Memory B cell (primary cell): ENCODE data around the gene MSANTD1.

Experiments used
- ATAC-seq: fragments of 150-1000 bp; cut with Tn5 transposase; 2 replicates; pipeline ENCODE4 v1.10.0; 2021; ENCODE audit warnings: low read depth, mild to moderate bottlenecking, moderate library complexity
- DNase-seq, 2 donors: peaks; one replicate each; pipeline ENCODE4 v3.0.0; 2022; ENCODE audit warnings: low spot score in 2 of 2
- H3K27ac Mint-ChIP-seq: one replicate; pipeline ENCODE4 v1.8.0; 2022; ENCODE audit warnings: mild to moderate bottlenecking, moderate library complexity, mixed read lengths
- H3K27me3 Mint-ChIP-seq: one replicate; pipeline ENCODE4 v1.8.0; 2022; ENCODE audit warnings: mixed read lengths
- H3K36me3 Mint-ChIP-seq: one replicate; pipeline ENCODE4 v1.8.0; 2022; ENCODE audit warnings: mild to moderate bottlenecking, mixed read lengths
- H3K4me1 Mint-ChIP-seq: one replicate; pipeline ENCODE4 v1.8.0; 2022; ENCODE audit warnings: mixed read lengths
- H3K4me3 Mint-ChIP-seq: one replicate; pipeline ENCODE4 v1.8.0; 2022; ENCODE audit warnings: mild to moderate bottlenecking, moderate library complexity, mixed read lengths
- H3K9me3 Mint-ChIP-seq: one replicate; pipeline ENCODE4 v1.8.0; 2022; ENCODE audit warnings: mixed read lengths

The MSANTD1 gene

DNA sequence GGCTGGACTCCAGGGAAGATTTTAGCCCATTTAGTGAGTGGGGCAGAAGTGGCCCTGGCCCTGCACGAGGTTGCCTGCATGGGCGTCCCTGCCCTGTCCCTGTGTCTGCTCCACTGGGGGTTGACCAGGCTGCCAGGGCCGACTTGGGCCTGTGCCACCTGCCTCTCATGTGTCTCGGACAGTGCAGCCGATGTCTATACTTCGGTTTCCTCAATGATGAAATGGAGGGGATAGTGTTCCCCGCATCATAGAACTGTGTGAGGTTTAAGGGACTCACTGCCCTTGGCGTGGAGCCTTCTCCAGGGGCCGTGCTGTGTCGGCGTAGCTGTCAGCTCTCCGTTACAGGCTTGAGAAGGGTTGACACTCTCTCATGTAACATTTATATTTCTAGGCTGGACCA lies 27.0 kb upstream of the MSANTD1 start:
- peaks cover 10% of the 10 kb centered on the region for H3K4me1 Mint-ChIP-seq
- DNase-seq: no peak
- H3K27me3 Mint-ChIP-seq: no peaks in the 10 kb centered on the region
- H3K9me3 Mint-ChIP-seq: no peaks in the 10 kb centered on the region
- H3K36me3 Mint-ChIP-seq: peaks cover 37% of the 10 kb centered on the region
- no peak overlapping the region for H3K27ac Mint-ChIP-seq
- no peak overlapping the region for H3K4me3 Mint-ChIP-seq
- ATAC-seq: no peak

- Mint-ChIP-seq H3K27ac (no peak overlapping the region), H3K9me3 (no peaks in the 10 kb centered on the region), H3K27me3 (no peaks in the 10 kb centered on the region), H3K4me3 (no peak overlapping the region), H3K36me3 (peaks cover 32% of the 10 kb centered on the region), H3K4me1 (peaks cover 10% of the 10 kb centered on the region)
- no peak for ATAC-seq
- no peak for DNase-seq
Observed at GRCh38 chr4:3223346-3223745, 25.6 kb upstream of the MSANTD1 start.

- Mint-ChIP-seq H3K9me3 (no peaks in the 10 kb centered on the region), H3K4me3 (no peak overlapping the region), H3K27me3 (no peaks in the 10 kb centered on the region), H3K36me3 (peaks cover 30% of the 10 kb centered on the region), H3K4me1 (peaks cover 7% of the 10 kb centered on the region), H3K27ac (peak overlapping the region; percentile 67)
- DNase-seq (no peak), ATAC-seq (no peak)
Observed at GRCh38 chr4:3223956-3224748, 24.8 kb upstream of the MSANTD1 start.

DNA sequence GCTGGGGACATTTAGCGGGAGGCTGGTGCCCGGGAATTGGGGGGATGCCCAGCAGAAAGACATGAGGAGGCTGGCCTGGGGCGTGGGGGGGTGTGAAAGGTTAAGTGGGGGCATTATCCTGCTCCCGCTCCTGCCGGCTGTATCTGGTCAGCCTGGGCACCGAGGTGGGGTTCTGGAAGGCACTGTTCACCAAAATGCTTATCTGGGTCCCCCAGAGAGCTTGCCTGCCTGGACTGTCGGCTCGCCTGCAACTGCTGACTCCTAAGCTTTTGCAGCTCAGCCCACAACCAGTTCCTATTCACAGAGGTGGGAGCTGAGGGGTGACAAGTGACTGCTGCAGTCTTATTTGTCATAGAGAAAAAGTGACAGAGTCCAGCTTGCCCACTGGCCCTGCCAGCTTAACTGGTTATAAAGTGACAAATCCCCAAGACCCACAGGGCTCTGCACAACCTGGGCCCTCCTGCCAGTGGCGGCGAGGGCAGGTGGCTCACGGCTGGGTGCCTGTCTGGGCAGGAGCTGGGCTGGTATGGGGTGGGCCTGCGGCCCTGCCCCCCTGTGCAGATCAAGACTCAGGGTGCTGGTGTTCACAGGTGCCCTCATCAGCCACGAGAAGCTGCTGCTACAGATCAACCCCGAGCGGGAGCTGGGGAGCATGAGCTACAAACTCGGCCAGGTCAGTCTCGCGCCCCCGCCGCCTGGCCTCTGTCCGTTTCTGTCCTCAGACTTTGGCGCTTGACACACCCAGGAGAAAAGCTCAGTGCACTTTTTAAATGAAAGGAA lies 23.7 kb upstream of the MSANTD1 start:
- H3K4me3 Mint-ChIP-seq: no peak overlapping the region
- no peak for DNase-seq
- peak overlapping the region; percentile 32 for H3K27ac Mint-ChIP-seq
- peaks cover 11% of the 10 kb centered on the region for H3K4me1 Mint-ChIP-seq
- no peak for ATAC-seq
- no peaks in the 10 kb centered on the region for H3K27me3 Mint-ChIP-seq
- peaks cover 37% of the 10 kb centered on the region for H3K36me3 Mint-ChIP-seq
- no peaks in the 10 kb centered on the region for H3K9me3 Mint-ChIP-seq

DNA sequence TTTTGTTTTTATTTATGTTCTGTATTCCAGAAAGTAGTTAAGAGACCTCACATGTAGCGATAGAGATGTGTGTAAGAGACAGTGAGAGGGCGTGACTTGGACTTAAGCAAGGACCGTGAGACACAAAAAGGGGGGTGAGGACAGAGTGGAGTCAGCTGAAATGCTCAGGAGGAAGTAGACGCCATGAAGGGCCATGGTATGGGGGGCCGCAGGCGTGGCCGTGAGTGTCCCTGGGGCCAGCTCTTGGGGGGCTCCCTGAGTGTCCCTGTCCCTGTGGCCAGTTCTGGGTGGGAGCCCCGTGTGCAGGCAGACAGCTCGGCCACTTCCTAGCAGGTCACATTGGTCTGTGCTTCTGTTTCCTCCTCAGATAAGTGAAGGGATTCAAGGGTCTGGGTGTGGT lies 23.0 kb upstream of the MSANTD1 start:
- Mint-ChIP-seq H3K36me3 (peaks cover 37% of the 10 kb centered on the region), H3K27me3 (no peaks in the 10 kb centered on the region), H3K4me3 (no peak overlapping the region), H3K4me1 (peaks cover 11% of the 10 kb centered on the region), H3K9me3 (no peaks in the 10 kb centered on the region), H3K27ac (peak overlapping the region; percentile 32)
- ATAC-seq (no peak), DNase-seq (no peak)

DNA sequence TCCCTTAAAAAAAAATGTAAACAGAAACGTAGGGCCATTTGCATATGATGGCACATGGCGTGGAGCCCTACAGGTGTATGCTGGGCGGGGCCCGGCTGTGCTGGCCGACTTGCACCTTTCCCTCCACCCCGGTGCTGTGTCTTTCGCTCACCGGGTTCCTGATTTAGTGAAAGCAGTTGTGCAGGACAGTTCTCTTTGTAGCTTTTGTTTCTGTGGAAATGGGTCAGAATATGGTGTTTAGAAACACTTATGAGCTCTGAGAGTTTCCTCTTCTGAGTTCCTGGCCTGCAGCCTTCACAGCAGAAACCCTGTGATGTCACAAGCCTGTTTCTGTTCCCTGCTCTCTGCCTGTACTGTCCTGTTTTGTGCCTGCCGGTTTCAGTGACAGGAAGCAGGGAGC lies 22.5 kb upstream of the MSANTD1 start:
- peak overlapping the region; percentile 38 for H3K27ac Mint-ChIP-seq

DNA sequence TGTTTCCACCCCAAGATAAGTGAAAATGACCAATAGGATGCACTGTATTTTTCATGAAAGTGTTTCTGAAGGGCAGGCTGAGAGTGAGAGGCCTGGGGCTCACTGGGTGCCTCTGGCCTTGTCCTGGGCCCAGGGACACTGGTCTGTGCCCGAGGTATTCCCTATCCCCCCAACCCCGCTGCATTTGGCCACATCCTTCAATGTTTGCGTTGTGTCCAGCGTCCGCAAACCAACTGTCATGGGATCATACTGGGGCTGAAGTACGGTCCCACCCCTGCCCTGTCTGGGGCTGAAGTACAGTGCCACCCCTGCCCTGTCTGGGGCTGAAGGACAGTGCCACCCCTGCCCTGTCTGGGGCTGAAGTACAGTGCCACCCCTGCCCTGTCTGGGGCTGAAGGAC lies 22.0 kb upstream of the MSANTD1 start:
- Mint-ChIP-seq H3K36me3 (peaks cover 37% of the 10 kb centered on the region), H3K27me3 (no peaks in the 10 kb centered on the region), H3K4me1 (peaks cover 11% of the 10 kb centered on the region), H3K27ac (peak overlapping the region; percentile 38), H3K9me3 (no peaks in the 10 kb centered on the region), H3K4me3 (no peak overlapping the region)
- DNase-seq (no peak), ATAC-seq (no peak)

More for the DNA sequence above, 22.5 kb upstream of the MSANTD1 start:
- Mint-ChIP-seq H3K36me3 (peaks cover 33% of the 10 kb centered on the region), H3K4me3 (no peak overlapping the region), H3K4me1 (peaks cover 11% of the 10 kb centered on the region), H3K9me3 (no peaks in the 10 kb centered on the region), H3K27me3 (no peaks in the 10 kb centered on the region)
- DNase-seq: no peak
- peak; percentile 26 for ATAC-seq

- Mint-ChIP-seq H3K4me1 (peaks cover 11% of the 10 kb centered on the region), H3K27ac (no peak overlapping the region)
- ATAC-seq: no peak
Observed at GRCh38 chr4:3227878-3228675, 20.9 kb upstream of the MSANTD1 start.

GRCh38 chr4:3228881-3229280 lies 20.1 kb upstream of the MSANTD1 start:
- H3K36me3 Mint-ChIP-seq: peaks cover 36% of the 10 kb centered on the region
- H3K9me3 Mint-ChIP-seq: no peaks in the 10 kb centered on the region
- no peaks in the 10 kb centered on the region for H3K27me3 Mint-ChIP-seq
- no peak for ATAC-seq
- no peak overlapping the region for H3K27ac Mint-ChIP-seq
- DNase-seq: no peak
- H3K4me3 Mint-ChIP-seq: no peak overlapping the region
- peaks cover 11% of the 10 kb centered on the region for H3K4me1 Mint-ChIP-seq

More at GRCh38 chr4:3227878-3228675, 20.9 kb upstream of the MSANTD1 start:
- DNase-seq: no peak
- Mint-ChIP-seq H3K9me3 (no peaks in the 10 kb centered on the region), H3K27me3 (no peaks in the 10 kb centered on the region), H3K36me3 (peaks cover 36% of the 10 kb centered on the region), H3K4me3 (no peak overlapping the region)

GRCh38 chr4:3229328-3229727 lies 19.6 kb upstream of the MSANTD1 start:
- no peak for ATAC-seq
- DNase-seq: no peak
- Mint-ChIP-seq H3K36me3 (peaks cover 35% of the 10 kb centered on the region), H3K27ac (no peak overlapping the region), H3K27me3 (no peaks in the 10 kb centered on the region), H3K4me3 (no peak overlapping the region), H3K4me1 (peaks cover 11% of the 10 kb centered on the region), H3K9me3 (no peaks in the 10 kb centered on the region)

GRCh38 chr4:3229964-3230363 lies 19.0 kb upstream of the MSANTD1 start:
- no peak overlapping the region for H3K27ac Mint-ChIP-seq
- H3K4me3 Mint-ChIP-seq: no peak overlapping the region
- H3K27me3 Mint-ChIP-seq: no peaks in the 10 kb centered on the region
- no peaks in the 10 kb centered on the region for H3K9me3 Mint-ChIP-seq
- DNase-seq (no peak), ATAC-seq (no peak)
- H3K4me1 Mint-ChIP-seq: peaks cover 11% of the 10 kb centered on the region
- peaks cover 34% of the 10 kb centered on the region for H3K36me3 Mint-ChIP-seq

GRCh38 chr4:3231471-3231870 lies 17.5 kb upstream of the MSANTD1 start:
- Mint-ChIP-seq H3K4me3 (no peak overlapping the region), H3K27ac (no peak overlapping the region), H3K27me3 (no peaks in the 10 kb centered on the region), H3K36me3 (peaks cover 35% of the 10 kb centered on the region), H3K4me1 (peaks cover 6% of the 10 kb centered on the region), H3K9me3 (no peaks in the 10 kb centered on the region)
- DNase-seq (no peak), ATAC-seq (no peak)

DNA sequence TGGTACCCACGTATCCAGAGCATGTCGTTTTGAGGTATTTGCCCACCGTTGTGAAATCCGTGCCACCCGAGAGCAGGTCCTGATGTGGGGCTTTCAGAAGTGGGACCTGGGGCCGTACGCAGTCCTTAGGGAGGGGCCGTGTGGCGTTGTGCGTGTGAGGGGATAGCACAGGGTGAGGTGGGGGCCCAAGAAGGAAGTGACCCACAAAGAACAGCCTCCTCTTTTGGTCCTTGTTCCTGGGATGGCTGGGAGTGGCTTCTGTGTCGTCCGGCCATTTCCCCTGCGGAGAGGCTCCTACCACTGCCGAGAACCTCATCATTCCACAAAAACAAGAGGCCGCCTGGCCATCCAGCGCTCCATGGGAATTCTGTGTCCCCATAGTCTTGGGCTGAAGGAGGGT lies 17.0 kb upstream of the MSANTD1 start:
- no peak for ATAC-seq
- H3K27ac Mint-ChIP-seq: no peak overlapping the region

GRCh38 chr4:3232871-3233271 lies 16.1 kb upstream of the MSANTD1 start:
- H3K36me3 Mint-ChIP-seq: peaks cover 40% of the 10 kb centered on the region

More for the DNA sequence above, 17.0 kb upstream of the MSANTD1 start:
- H3K36me3 Mint-ChIP-seq: peaks cover 35% of the 10 kb centered on the region
- no peaks in the 10 kb centered on the region for H3K9me3 Mint-ChIP-seq
- DNase-seq: no peak
- H3K27me3 Mint-ChIP-seq: no peaks in the 10 kb centered on the region
- H3K4me3 Mint-ChIP-seq: no peak overlapping the region
- peaks cover 4% of the 10 kb centered on the region for H3K4me1 Mint-ChIP-seq

More at GRCh38 chr4:3232871-3233271, 16.1 kb upstream of the MSANTD1 start:
- no peak for ATAC-seq
- peaks cover 4% of the 10 kb centered on the region for H3K4me1 Mint-ChIP-seq
- H3K9me3 Mint-ChIP-seq: no peaks in the 10 kb centered on the region
- no peaks in the 10 kb centered on the region for H3K27me3 Mint-ChIP-seq
- no peak for DNase-seq
- no peak overlapping the region for H3K27ac Mint-ChIP-seq
- H3K4me3 Mint-ChIP-seq: no peak overlapping the region
